DOHH2 (cell line): Measurements from ENCODE around the gene PTPN21.

Experiments used
- H3F3A ChIP-seq: fragments of 200-600 bp; sonication (generic), shearing (Covaris generic); 2 replicates; pipeline ENCODE4 v1.6.0; 2016; ENCODE audit warnings: antibody characterized with exemption, mild to moderate bottlenecking; ENCODE audit not compliant: control insufficient read depth, insufficient read depth
- H3K27ac ChIP-seq: fragments of 200-600 bp; sonication (generic); 2 replicates; pipeline ENCODE4 v1.5.1; 2014; ENCODE audit warnings: low read depth, mild to moderate bottlenecking, low read length, moderate library complexity
- H3K27me3 ChIP-seq: fragments of 200-600 bp; sonication (generic); 2 replicates; pipeline ENCODE4 v1.6.1; 2014; ENCODE audit warnings: mild to moderate bottlenecking, low read length, mixed read lengths; ENCODE audit not compliant: control insufficient read depth
- H3K36me3 ChIP-seq: fragments of 200-600 bp; sonication (generic); 2 replicates; pipeline ENCODE4 v1.6.1; 2014; ENCODE audit warnings: mild to moderate bottlenecking, low read length, moderate library complexity, mixed read lengths; ENCODE audit not compliant: control insufficient read depth
- H3K4me1 ChIP-seq: fragments of 200-600 bp; sonication (generic); 2 replicates; pipeline ENCODE4 v1.6.1; 2014; ENCODE audit warnings: mild to moderate bottlenecking, low read length, mixed read lengths; ENCODE audit not compliant: control insufficient read depth
- H3K4me2 ChIP-seq: fragments of 200-600 bp; sonication (generic); 2 replicates; pipeline ENCODE4 v1.6.0; 2014; ENCODE audit warnings: mild to moderate bottlenecking, low read length, moderate library complexity
- H3K4me3 ChIP-seq: fragments of 200-600 bp; sonication (generic); 2 replicates; pipeline ENCODE4 v1.5.1; 2014; ENCODE audit warnings: mild to moderate bottlenecking, low read length, mixed read lengths
- H3K79me2 ChIP-seq: fragments of 200-600 bp; sonication (generic); 2 replicates; pipeline ENCODE4 v1.6.1; 2014; ENCODE audit warnings: mild to moderate bottlenecking, low read length, mixed read lengths; ENCODE audit not compliant: control insufficient read depth
- H3K9me2 ChIP-seq: fragments of 200-600 bp; sonication (generic); replicated peaks from 2 replicates; pipeline ENCODE4 v1.6.1; 2014; ENCODE audit warnings: mild to moderate bottlenecking, low read length, mixed read lengths; ENCODE audit not compliant: control insufficient read depth
- H3K9me3 ChIP-seq: fragments of 200-600 bp; sonication (generic); 2 replicates; pipeline ENCODE4 v1.6.1; 2014; ENCODE audit warnings: antibody characterized with exemption, low read length, mixed read lengths; ENCODE audit not compliant: control insufficient read depth, insufficient read depth
- H4K20me1 ChIP-seq: fragments of 200-600 bp; sonication (generic); 2 replicates; pipeline ENCODE4 v1.6.0; 2014; ENCODE audit warnings: low read depth, mild to moderate bottlenecking, antibody characterized with exemption, low read length, moderate library complexity; ENCODE audit not compliant: control insufficient read depth, insufficient read depth
- EZH2phosphoT487 ChIP-seq: fragments of 200-600 bp; sonication (generic); IDR thresholded peaks from 2 replicates; pipeline ENCODE4 v1.6.1; 2017; ENCODE audit warnings: borderline replicate concordance, mild to moderate bottlenecking, antibody characterized with exemption, low read length, moderate library complexity, mixed read lengths
- TF ChIP-seq, protein P1 (sequence below): fragments of 200-600 bp; sonication (generic); IDR thresholded peaks from one replicate; pipeline ENCODE4 v1.5.1; 2014; ENCODE audit warnings: antibody characterized with exemption, mild to moderate bottlenecking, low read depth, low read length; ENCODE audit not compliant: poor library complexity, severe bottlenecking

Gene PTPN21

DNA sequence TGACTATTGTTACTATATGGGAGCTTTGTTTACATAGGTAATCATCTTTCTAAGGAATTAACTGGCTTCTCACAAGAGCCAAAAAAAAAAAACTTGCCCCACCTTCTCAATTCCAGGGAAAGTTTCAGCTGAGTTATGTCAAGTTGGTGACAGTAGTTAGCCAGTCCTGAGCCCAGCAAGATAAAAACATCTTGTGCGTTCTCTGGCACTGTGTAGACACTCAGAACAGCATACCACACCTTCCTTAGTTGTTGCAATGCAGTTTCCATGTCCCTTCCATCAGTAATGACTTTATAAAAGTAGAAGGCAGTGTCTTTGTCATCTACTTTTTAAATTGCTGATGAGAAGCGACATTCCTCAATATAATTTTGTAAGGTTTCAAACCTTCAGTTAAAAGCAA is 50.2 kb downstream of the PTPN21 start:
- no peak overlapping the region for H3K27ac ChIP-seq
- TF ChIP-seq EZH2phosphoT487, result no peak
- TF ChIP-seq, protein P1, sequence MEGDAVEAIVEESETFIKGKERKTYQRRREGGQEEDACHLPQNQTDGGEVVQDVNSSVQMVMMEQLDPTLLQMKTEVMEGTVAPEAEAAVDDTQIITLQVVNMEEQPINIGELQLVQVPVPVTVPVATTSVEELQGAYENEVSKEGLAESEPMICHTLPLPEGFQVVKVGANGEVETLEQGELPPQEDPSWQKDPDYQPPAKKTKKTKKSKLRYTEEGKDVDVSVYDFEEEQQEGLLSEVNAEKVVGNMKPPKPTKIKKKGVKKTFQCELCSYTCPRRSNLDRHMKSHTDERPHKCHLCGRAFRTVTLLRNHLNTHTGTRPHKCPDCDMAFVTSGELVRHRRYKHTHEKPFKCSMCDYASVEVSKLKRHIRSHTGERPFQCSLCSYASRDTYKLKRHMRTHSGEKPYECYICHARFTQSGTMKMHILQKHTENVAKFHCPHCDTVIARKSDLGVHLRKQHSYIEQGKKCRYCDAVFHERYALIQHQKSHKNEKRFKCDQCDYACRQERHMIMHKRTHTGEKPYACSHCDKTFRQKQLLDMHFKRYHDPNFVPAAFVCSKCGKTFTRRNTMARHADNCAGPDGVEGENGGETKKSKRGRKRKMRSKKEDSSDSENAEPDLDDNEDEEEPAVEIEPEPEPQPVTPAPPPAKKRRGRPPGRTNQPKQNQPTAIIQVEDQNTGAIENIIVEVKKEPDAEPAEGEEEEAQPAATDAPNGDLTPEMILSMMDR, result no peak
- H3K4me2 ChIP-seq, result no peak overlapping the region
- H3K36me3 ChIP-seq, result no peaks in the 10 kb centered on the region
- no peaks in the 10 kb centered on the region for H3K9me3 ChIP-seq
- H3K4me1 ChIP-seq, result no peaks in the 10 kb centered on the region
- H3K9me2 ChIP-seq, result no peaks in the 10 kb centered on the region
- no peaks in the 10 kb centered on the region for H3K79me2 ChIP-seq
- H3K27me3 ChIP-seq, result peaks cover 9% of the 10 kb centered on the region; the same call in 1 of the 2 replicates
- H3F3A ChIP-seq, result no peaks in the 10 kb centered on the region
- no peaks in the 10 kb centered on the region for H4K20me1 ChIP-seq
- H3K4me3 ChIP-seq, result no peak overlapping the region

DNA sequence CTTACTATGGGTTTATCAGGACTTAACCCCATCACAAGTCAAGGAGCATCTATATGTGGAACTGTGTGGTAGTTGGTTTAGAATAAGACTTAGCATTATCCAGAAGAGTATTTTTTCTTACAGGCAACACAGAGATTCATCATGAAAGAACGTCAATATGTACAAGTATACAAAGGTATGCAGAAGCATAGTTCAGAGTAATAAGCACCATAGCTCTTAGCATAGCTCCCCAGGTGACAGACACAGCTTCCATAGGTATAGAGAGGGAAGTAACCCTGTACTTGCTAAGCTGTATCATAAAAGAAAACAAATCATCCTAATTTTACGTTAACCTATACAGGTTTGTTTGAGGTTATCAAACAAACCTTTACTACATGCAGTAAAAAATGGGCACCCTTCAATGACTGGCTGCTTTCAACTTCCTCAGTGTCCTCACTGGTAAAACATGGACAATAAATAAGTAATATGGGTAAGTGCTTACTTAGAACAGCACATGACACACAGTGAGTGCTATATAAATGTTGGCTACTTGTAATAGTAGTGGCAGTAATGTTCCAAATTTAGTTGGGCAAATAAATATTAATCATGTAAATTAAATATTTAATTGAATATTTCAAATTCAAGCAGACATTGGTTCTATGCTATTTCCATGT is 50.9 kb downstream of the PTPN21 start:
- H3K27me3 ChIP-seq, result peaks cover 9% of the 10 kb centered on the region; the same call in 1 of the 2 replicates
- no peak overlapping the region for H3K4me2 ChIP-seq
- H3K9me3 ChIP-seq, result no peaks in the 10 kb centered on the region
- H3F3A ChIP-seq, result no peaks in the 10 kb centered on the region
- H3K9me2 ChIP-seq, result no peaks in the 10 kb centered on the region
- no peak overlapping the region for H3K4me3 ChIP-seq
- no peaks in the 10 kb centered on the region for H3K4me1 ChIP-seq
- no peaks in the 10 kb centered on the region for H4K20me1 ChIP-seq
- no peaks in the 10 kb centered on the region for H3K36me3 ChIP-seq
- H3K27ac ChIP-seq, result no peak overlapping the region
- no peak for TF ChIP-seq EZH2phosphoT487
- TF ChIP-seq, protein P1, result no peak
- H3K79me2 ChIP-seq, result no peaks in the 10 kb centered on the region

DNA sequence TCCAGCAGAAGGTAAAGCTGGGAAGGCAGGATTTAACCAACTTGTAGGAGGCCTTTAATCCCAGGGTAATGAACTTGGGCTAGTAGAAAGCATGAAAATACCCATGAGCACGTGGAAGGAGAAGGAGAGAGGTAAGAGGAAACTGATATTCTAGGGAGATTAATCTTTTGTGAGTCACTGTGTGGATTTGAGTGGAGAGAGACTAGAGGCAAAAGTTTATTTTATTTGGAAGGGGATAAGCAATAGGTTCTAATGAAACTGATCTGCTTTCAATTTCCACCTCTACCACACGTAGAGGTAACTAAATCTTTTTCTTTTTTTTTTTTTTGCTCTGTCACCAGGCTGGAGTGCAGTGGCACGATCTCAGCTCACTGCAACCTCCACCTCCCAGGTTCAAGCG is 52.1 kb downstream of the PTPN21 start:
- Histone ChIP-seq H3K36me3 (no peaks in the 10 kb centered on the region), H3K9me2 (no peaks in the 10 kb centered on the region), H4K20me1 (no peaks in the 10 kb centered on the region), H3K9me3 (no peaks in the 10 kb centered on the region), H3K79me2 (no peaks in the 10 kb centered on the region), H3K4me2 (no peak overlapping the region), H3K4me1 (no peaks in the 10 kb centered on the region), H3F3A (no peaks in the 10 kb centered on the region), H3K27me3 (peaks cover 9% of the 10 kb centered on the region; the same call in 1 of the 2 replicates), H3K4me3 (no peak overlapping the region), H3K27ac (no peak overlapping the region)
- TF ChIP-seq, protein P1, result no peak
- TF ChIP-seq EZH2phosphoT487, result no peak
